OCI-LY1 (cell line): ENCODE results near the gene CDKN2AIPNL.

Experiments used
- H2AFZ ChIP-seq: fragments of 200-600 bp; sonication (generic), shearing (Covaris generic); 2 replicates; pipeline ENCODE4 v1.6.0; 2014; ENCODE audit warnings: antibody characterized with exemption, mild to moderate bottlenecking, low read length
- H3F3A ChIP-seq: fragments of 200-600 bp; sonication (generic), shearing (Covaris generic); 2 replicates; pipeline ENCODE4 v1.6.0; 2014; ENCODE audit warnings: mild to moderate bottlenecking, antibody characterized with exemption, low read length, moderate library complexity; ENCODE audit not compliant: insufficient read depth
- H3K27ac ChIP-seq: fragments of 200-600 bp; sonication (generic); 2 replicates; pipeline ENCODE4 v1.5.1; 2014; ENCODE audit warnings: low read length, mixed run types, mild to moderate bottlenecking, low read depth; ENCODE audit not compliant: poor library complexity, severe bottlenecking
- H3K27me3 ChIP-seq: fragments of 200-600 bp; sonication (generic); 2 replicates; pipeline ENCODE4 v1.6.0; 2014; ENCODE audit warnings: antibody characterized with exemption, mild to moderate bottlenecking, low read length, moderate library complexity; ENCODE audit not compliant: insufficient read depth
- H3K36me3 ChIP-seq: fragments of 200-600 bp; sonication (generic); 2 replicates; pipeline ENCODE4 v1.6.1; 2014; ENCODE audit warnings: mild to moderate bottlenecking, antibody characterized with exemption, low read length, moderate library complexity, mixed read lengths; ENCODE audit not compliant: insufficient read depth
- H3K4me1 ChIP-seq: fragments of 200-600 bp; sonication (generic); 2 replicates; pipeline ENCODE4 v1.5.1; 2014; ENCODE audit warnings: mild to moderate bottlenecking, low read length, moderate library complexity; ENCODE audit not compliant: insufficient read depth, severe bottlenecking
- H3K4me2 ChIP-seq: fragments of 200-600 bp; sonication (generic), shearing (Covaris generic); 2 replicates; pipeline ENCODE4 v1.6.1; 2014; ENCODE audit warnings: low read length
- H3K4me3 ChIP-seq: fragments of 200-600 bp; sonication (generic); 2 replicates; pipeline ENCODE4 v1.5.1; 2014; ENCODE audit warnings: low read length, low read depth, mild to moderate bottlenecking, mixed read lengths; ENCODE audit not compliant: poor library complexity, severe bottlenecking
- H3K79me2 ChIP-seq: fragments of 200-600 bp; shearing (Covaris generic); 2 replicates; pipeline ENCODE4 v1.6.1; 2016; ENCODE audit warnings: mixed run types, low read length, mixed read lengths; ENCODE audit not compliant: insufficient read depth
- H3K9ac ChIP-seq: fragments of 200-600 bp; sonication (generic), shearing (Covaris generic); 2 replicates; pipeline ENCODE4 v1.6.1; 2014; ENCODE audit warnings: mild to moderate bottlenecking, low read length, mixed read lengths
- H3K9me2 ChIP-seq: fragments of 200-600 bp; sonication (generic), shearing (Covaris generic); 2 replicates; pipeline ENCODE4 v1.6.1; 2014; ENCODE audit warnings: low read depth, mild to moderate bottlenecking, low read length, mixed read lengths
- H3K9me3 ChIP-seq: fragments of 200-600 bp; shearing (Covaris generic); 2 replicates; pipeline ENCODE4 v1.6.1; 2014; ENCODE audit warnings: low read length, mixed read lengths
- H4K20me1 ChIP-seq: fragments of 200-600 bp; sonication (generic), shearing (Covaris generic); 2 replicates; pipeline ENCODE4 v1.6.0; 2016; ENCODE audit warnings: mild to moderate bottlenecking, low read length; ENCODE audit not compliant: insufficient read depth
- CTCF ChIP-seq: fragments of 200-600 bp; sonication (generic), shearing (Covaris generic); IDR thresholded peaks from 2 replicates; pipeline ENCODE4 v1.5.1; 2017; ENCODE audit warnings: mild to moderate bottlenecking, antibody characterized with exemption, low read length, moderate library complexity, mixed read lengths
- EZH2 ChIP-seq: fragments of 200-600 bp; sonication (generic), shearing (Covaris generic); IDR thresholded peaks from 2 replicates; pipeline ENCODE4 v1.8.0; 2017; ENCODE audit warnings: borderline replicate concordance, mixed run types, mild to moderate bottlenecking, antibody characterized with exemption, low read length, moderate library complexity, mixed read lengths

CDKN2AIPNL gene

GRCh38 chr5:134436523-134437339 is 25.1 kb upstream of the CDKN2AIPNL start:
- H3K4me1 ChIP-seq = peaks cover 9% of the 10 kb centered on the region
- H3F3A ChIP-seq = no peaks in the 10 kb centered on the region
- H3K27me3 ChIP-seq = peaks cover 5% of the 10 kb centered on the region; the same call in 1 of the 2 replicates
- no peak overlapping the region; the same call in 1 of the 2 replicates for H3K4me2 ChIP-seq
- H3K4me3 ChIP-seq = no peak overlapping the region
- H4K20me1 ChIP-seq = no peaks in the 10 kb centered on the region
- H2AFZ ChIP-seq = no peak overlapping the region
- no peaks in the 10 kb centered on the region for H3K9me3 ChIP-seq
- TF ChIP-seq EZH2 = no peak
- TF ChIP-seq CTCF = no peak
- H3K79me2 ChIP-seq = no peaks in the 10 kb centered on the region
- no peaks in the 10 kb centered on the region for H3K36me3 ChIP-seq
- no peak overlapping the region for H3K27ac ChIP-seq
- H3K9ac ChIP-seq = no peak overlapping the region
- H3K9me2 ChIP-seq = no peaks in the 10 kb centered on the region

- H2AFZ ChIP-seq = no peak overlapping the region
- H3K4me3 ChIP-seq = no peak overlapping the region
- H3K27me3 ChIP-seq = peaks cover 5% of the 10 kb centered on the region; the same call in 1 of the 2 replicates
- H3K9me3 ChIP-seq = no peaks in the 10 kb centered on the region
- H3K4me1 ChIP-seq = peaks cover 9% of the 10 kb centered on the region
- no peak overlapping the region for H3K9ac ChIP-seq
- H3K27ac ChIP-seq = no peak overlapping the region
- no peak for TF ChIP-seq EZH2
- TF ChIP-seq CTCF = no peak
- H3F3A ChIP-seq = no peaks in the 10 kb centered on the region
- H3K4me2 ChIP-seq = no peak overlapping the region
- H3K9me2 ChIP-seq = no peaks in the 10 kb centered on the region
- no peaks in the 10 kb centered on the region for H3K36me3 ChIP-seq
- no peaks in the 10 kb centered on the region for H4K20me1 ChIP-seq
- no peaks in the 10 kb centered on the region for H3K79me2 ChIP-seq
These were observed 23.9 kb upstream of the CDKN2AIPNL start for GRCh38 chr5:134435560-134435959.

- Histone ChIP-seq H3K4me1 (peaks cover 9% of the 10 kb centered on the region), H3K4me3 (no peak overlapping the region), H3K36me3 (no peaks in the 10 kb centered on the region), H3K9ac (no peak overlapping the region), H4K20me1 (no peaks in the 10 kb centered on the region), H3K27ac (no peak overlapping the region), H3K4me2 (no peak overlapping the region), H3K79me2 (no peaks in the 10 kb centered on the region), H2AFZ (no peak overlapping the region), H3K9me3 (no peaks in the 10 kb centered on the region), H3K27me3 (peaks cover 9% of the 10 kb centered on the region; the same call in 1 of the 2 replicates), H3K9me2 (no peaks in the 10 kb centered on the region), H3F3A (no peaks in the 10 kb centered on the region)
- no peak for TF ChIP-seq CTCF
- no peak for TF ChIP-seq EZH2
These were observed 21.1 kb upstream of the CDKN2AIPNL start for GRCh38 chr5:134432677-134433359.
